ENCODE results near the gene EMP2.
"Not testable (repeated sequence)": the region's sequence is repeated elsewhere in the genome, so short reads cannot be mapped to it uniquely, and the experiment has no call there.

EMP2 gene

DNA sequence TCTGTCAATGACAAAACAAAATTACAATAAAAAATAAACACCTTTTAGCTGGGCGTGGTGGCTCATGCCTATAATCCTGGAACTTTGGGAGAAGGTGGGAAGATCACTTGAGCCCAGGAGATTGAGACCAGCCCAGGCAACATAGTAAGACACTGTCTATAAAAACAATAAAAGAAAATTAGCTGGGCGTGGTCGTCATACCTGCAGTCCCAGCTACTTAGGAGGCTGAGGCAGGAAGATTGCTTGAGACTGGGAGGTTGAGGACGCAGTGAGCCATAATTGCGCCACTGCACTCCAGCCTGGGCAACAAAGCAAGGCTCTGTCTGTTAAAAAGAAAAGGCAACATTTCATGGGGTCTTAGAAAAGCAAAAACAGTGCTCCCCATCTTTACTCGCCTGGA is 32.7 kb downstream of the EMP2 start:
- no peak for DNase-seq

GRCh38 chr16:10543231-10543977 is 37.0 kb downstream of the EMP2 start:
- DNase-seq: no peak

GRCh38 chr16:10541366-10541765 is 39.0 kb downstream of the EMP2 start:
- no peak for DNase-seq

DNA sequence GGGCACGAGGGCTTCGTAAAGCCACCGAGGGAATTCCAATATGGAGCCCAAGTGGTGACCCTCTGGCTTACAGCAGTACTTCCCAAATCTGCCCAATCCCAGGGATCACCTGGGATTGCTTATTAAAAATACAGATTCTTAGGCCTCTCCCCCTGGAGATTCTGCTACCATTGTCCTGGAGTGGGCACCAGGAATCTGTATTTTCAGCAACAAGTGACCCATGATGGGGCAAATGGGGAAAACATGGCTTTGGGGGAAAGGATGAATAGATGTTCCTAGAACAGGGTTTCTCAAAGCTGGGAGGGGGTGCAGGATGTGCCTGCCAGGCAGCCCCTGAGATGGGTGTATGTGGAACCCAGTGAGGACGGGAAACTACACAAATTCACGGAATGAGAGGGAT is 40.6 kb downstream of the EMP2 start:
- DNase-seq: no peak

DNA sequence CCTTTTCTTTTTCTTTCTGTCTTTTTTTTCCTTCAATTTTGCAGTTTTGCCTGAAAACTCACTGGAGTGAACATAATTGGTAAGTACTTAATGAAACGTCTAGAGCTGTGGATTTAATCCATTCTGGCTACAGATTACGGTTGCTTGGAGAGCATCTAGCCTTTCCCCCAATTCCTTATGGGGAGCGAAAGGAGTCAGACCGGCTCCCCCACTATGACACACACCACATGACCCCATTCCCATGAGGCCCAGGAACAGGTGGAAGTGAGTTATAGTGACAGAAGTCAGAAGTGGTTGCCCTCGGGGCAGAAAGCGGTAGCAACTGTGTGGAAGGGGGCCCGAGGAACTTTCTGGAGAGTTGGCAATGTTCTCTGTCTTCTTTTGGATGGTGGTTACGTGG is 41.2 kb downstream of the EMP2 start:
- no peak for DNase-seq

- no peak for DNase-seq
Measured at GRCh38 chr16:10538583-10538982, 41.8 kb downstream of the EMP2 start.

DNA sequence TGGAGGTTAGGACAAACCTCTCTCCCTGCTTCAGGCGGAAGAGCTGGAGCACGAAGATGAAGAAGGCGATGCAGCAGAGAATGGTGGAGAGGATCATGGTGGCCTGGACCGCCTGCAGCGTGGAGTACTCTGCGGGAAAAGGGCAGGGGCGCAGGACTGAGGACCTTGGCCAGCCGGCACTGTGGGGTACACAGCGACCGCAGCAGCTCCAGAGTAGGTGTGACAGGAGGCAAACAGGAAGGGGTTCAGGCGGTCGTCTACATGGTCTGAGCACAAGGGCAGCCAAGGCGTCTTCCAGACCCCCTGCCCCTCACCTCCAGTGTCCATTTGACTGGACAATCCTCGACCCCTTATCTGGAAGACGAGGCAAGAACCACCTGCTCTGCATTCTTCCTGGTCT is 42.5 kb downstream of the EMP2 start:
- DNase-seq: no peak

DNA sequence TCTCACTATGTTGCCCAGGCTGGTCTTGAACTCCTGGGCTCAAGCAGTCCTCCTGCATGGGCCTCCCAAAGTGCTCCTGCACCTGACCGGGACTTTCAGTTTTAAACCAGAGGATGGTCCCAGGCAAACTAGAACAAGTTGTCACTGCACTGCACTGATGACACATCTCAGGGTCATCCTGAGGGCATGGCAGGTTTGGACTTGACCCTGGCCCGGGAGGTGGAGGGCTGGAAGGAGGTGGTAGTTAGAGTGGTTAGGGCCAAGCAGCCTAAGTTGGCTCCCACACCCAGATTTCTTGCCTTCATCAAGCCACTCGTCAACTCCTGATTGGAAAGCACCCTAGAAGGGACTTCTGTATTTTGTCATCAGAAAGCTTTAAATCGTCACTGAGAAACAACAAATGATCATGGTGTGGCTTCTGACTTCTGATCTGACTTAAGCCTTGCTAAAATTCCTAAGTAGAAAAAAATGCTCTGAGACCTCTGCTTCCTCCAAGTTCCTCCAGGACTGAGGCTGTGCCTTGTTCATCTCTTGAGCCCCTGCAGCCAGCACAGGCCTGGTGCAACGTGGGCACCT is 43.5 kb downstream of the EMP2 start:
- no peak for DNase-seq

DNA sequence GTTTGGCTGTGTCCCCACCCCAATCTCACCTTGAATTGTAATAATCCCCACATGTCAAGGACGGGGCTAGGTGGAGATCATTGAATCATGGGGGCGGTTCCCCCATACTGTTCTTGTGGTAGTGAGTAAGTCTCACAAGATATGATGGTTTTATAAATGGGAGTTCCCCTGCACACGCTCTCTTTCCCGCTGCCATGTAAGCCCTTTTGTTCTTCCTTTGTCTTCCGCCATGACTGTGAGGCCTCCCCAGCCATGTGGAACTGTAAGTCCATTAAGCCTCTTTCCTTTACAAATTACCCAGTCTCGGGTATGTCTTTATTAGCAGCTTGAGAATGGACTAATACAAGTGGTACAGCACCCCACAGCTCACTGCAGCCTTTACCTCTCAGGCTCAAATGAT is 44.1 kb downstream of the EMP2 start:
- DNase-seq: not testable (repeated sequence)

DNA sequence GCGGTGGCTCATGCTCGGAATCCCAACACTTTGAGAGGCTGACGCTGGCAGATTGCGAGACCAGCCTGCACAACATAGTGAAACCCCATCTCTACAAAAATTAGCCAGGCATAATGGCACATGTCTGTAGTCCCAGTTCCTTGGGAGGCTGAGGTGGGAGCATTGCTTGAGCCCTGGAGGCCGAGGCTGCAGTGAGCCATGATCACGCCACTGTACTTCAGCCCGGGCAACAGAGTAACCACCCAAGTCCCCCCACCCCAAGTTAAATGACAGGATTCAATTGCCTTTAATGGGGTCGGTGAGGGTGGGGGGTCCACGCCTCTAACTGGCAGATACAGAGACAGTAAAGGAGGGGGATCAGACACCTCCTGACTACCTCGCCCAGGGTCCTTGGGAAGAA is 44.9 kb downstream of the EMP2 start:
- no peak for DNase-seq

DNA sequence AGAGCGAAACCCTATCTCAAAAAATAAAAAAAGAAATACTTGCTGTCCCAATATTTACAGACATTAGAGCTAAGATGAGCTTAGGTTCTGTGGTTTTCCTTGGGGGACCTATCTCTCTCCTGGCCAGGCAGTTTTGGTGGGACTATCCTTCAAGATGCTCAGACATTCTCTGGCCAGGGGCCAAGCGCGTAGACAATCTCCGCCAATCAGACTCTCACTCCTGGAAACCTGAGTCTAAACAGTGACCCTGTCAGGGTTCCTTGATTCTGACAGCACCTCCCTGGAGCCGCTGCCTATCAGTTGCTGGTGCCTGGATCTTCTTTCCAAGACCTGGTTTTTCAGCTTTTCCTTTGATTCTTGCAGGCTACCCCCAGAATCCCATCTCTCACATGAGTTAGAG is 45.6 kb downstream of the EMP2 start:
- DNase-seq: no peak

- not testable (repeated sequence) for DNase-seq
Measured at GRCh38 chr16:10533612-10534011, 46.8 kb downstream of the EMP2 start.

- no peak for DNase-seq
Measured at GRCh38 chr16:10531582-10531981, 48.8 kb downstream of the EMP2 start.

DNA sequence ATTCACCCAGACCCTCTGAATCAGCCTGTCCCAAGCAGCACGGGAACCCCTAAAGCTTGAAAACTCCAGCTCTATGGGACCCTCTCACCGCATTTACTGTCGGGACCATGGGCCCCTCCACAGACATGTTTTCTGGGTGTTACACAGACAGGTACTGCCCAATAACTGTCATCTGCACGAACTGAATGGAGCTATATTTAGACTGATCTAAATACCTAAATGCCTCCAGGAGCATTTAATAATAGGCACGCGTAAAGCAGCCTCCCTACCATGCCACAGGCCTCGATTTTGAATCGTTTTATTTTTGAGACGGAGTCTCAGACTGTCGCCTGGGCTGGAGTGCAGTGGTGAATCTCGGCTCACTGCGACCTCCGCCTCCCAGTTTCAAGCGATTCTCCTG is 49.7 kb downstream of the EMP2 start:
- DNase-seq: no peak

GRCh38 chr16:10529895-10530669 is 50.3 kb downstream of the EMP2 start:
- DNase-seq: no peak

DNA sequence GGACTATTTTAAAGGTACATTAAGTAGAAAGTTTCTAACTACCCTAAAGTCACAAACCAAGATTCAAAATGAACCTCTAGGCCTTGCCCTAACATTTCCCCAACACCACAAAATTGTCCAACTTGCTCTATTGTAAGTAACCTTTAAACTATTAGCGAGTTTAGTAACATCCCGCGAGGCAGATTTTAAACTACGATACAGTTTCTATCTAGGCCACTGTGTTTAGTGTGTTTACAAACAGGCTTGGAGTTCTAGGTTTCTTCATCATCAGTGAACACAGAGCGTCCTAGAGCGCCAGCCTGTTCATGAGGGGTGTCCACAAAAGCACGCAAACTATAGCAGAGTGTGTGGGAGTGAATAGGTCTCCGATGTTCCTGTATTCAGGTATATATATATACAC is 51.8 kb downstream of the EMP2 start:
- DNase-seq: no peak

DNA sequence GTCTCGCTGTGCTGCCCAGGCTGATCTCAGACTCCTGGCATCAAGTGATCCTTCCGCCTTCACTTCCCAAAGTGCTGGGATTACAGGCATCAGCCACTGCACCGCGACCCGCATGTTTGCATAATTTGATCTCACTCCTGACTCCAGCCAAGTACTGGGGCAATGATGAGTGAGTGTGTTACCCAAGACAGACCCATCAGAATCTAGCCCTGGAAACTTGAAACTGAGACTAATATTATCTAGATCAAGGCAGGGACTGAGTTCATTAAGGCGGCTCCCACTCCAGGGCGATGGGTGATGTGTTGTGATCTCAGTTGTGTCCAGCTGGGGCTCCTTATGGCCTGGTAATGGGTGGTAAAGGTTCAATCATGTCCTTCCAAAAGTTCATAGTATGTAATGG is 53.4 kb downstream of the EMP2 start:
- no peak for DNase-seq

GRCh38 chr16:10525214-10525825 is 55.1 kb downstream of the EMP2 start:
- DNase-seq: no peak

DNA sequence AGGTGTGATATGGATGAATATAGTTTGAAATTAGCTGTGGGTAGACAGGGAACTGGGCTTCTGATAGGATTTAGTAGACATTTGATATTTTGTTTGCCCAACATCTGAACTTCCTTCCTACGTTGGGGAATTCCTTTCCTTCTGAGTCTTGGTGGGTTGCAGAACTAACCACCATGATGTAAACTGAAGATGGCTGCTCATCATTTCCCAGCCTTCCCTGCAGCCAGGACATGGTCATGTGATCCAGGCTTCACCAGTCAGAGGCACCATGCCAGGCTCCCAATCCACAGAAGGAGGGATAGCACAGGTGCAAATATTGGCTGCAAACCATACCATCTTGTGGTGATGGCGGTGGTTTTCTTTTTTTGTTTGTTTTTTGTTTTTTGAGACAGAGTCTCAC is 57.4 kb downstream of the EMP2 start:
- no peak for DNase-seq

GRCh38 chr16:10521681-10522274 is 58.6 kb downstream of the EMP2 start:
- no peak for DNase-seq

- DNase-seq: no peak
Measured at GRCh38 chr16:10520869-10521578, 59.4 kb downstream of the EMP2 start.
